Measurements from ENCODE around the gene SUSD2.

Gene SUSD2

GRCh38 chr22:24164243-24164642 lies 17.0 kb upstream of the SUSD2 start:
- H3K27ac ChIP-seq (ENCODE audit: low read depth, low read length) = no peak overlapping the region
- H3K4me1 ChIP-seq (ENCODE audit: control insufficient read depth, insufficient read depth, low read length, unreplicated experiment) = no peaks in the 10 kb centered on the region
- no peaks in the 10 kb centered on the region for H3K79me2 ChIP-seq (ENCODE audit: control insufficient read depth, insufficient read depth, low read length, unreplicated experiment)
- no peaks in the 10 kb centered on the region for H3K27me3 ChIP-seq (ENCODE audit: insufficient read depth, low read length)
- H3K4me3 ChIP-seq (ENCODE audit: low read depth, low read length) = no peak overlapping the region
- H3K36me3 ChIP-seq (ENCODE audit: insufficient read depth, low read length) = no peaks in the 10 kb centered on the region
- H2AFZ ChIP-seq (ENCODE audit: low read length, unreplicated experiment) = no peak overlapping the region

- H3K4me3 ChIP-seq (ENCODE audit: low read depth, low read length) = no peak overlapping the region
- H2AFZ ChIP-seq (ENCODE audit: low read length, unreplicated experiment) = no peak overlapping the region
- H3K27me3 ChIP-seq (ENCODE audit: insufficient read depth, low read length) = no peaks in the 10 kb centered on the region
- H3K79me2 ChIP-seq (ENCODE audit: control insufficient read depth, insufficient read depth, low read length, unreplicated experiment) = no peaks in the 10 kb centered on the region
- no peak overlapping the region for H3K27ac ChIP-seq (ENCODE audit: low read depth, low read length)
- H3K4me1 ChIP-seq (ENCODE audit: control insufficient read depth, insufficient read depth, low read length, unreplicated experiment) = no peaks in the 10 kb centered on the region
- no peaks in the 10 kb centered on the region for H3K36me3 ChIP-seq (ENCODE audit: insufficient read depth, low read length)
Measured at GRCh38 chr22:24164940-24165339, 16.3 kb upstream of the SUSD2 start.

- no peaks in the 10 kb centered on the region for H3K36me3 ChIP-seq (ENCODE audit: insufficient read depth, low read length)
- no peaks in the 10 kb centered on the region for H3K4me1 ChIP-seq (ENCODE audit: control insufficient read depth, insufficient read depth, low read length, unreplicated experiment)
- no peak overlapping the region for H3K4me3 ChIP-seq (ENCODE audit: low read depth, low read length)
- H2AFZ ChIP-seq (ENCODE audit: low read length, unreplicated experiment) = no peak overlapping the region
- no peak overlapping the region for H3K27ac ChIP-seq (ENCODE audit: low read depth, low read length)
- no peaks in the 10 kb centered on the region for H3K79me2 ChIP-seq (ENCODE audit: control insufficient read depth, insufficient read depth, low read length, unreplicated experiment)
- no peaks in the 10 kb centered on the region for H3K27me3 ChIP-seq (ENCODE audit: insufficient read depth, low read length)
Measured at GRCh38 chr22:24165673-24166072, 15.6 kb upstream of the SUSD2 start.

- no peak overlapping the region for H3K27ac ChIP-seq (ENCODE audit: low read depth, low read length)
- no peak overlapping the region for H2AFZ ChIP-seq (ENCODE audit: low read length, unreplicated experiment)
- H3K4me3 ChIP-seq (ENCODE audit: low read depth, low read length) = no peak overlapping the region
- no peaks in the 10 kb centered on the region for H3K36me3 ChIP-seq (ENCODE audit: insufficient read depth, low read length)
- H3K4me1 ChIP-seq (ENCODE audit: control insufficient read depth, insufficient read depth, low read length, unreplicated experiment) = no peaks in the 10 kb centered on the region
- H3K79me2 ChIP-seq (ENCODE audit: control insufficient read depth, insufficient read depth, low read length, unreplicated experiment) = no peaks in the 10 kb centered on the region
- no peaks in the 10 kb centered on the region for H3K27me3 ChIP-seq (ENCODE audit: insufficient read depth, low read length)
Measured at GRCh38 chr22:24166811-24167210, 14.5 kb upstream of the SUSD2 start.

GRCh38 chr22:24169439-24170058 lies 11.7 kb upstream of the SUSD2 start:
- no peak overlapping the region for H3K4me3 ChIP-seq (ENCODE audit: low read depth, low read length)
- H3K27ac ChIP-seq (ENCODE audit: low read depth, low read length) = no peak overlapping the region
- no peaks in the 10 kb centered on the region for H3K4me1 ChIP-seq (ENCODE audit: control insufficient read depth, insufficient read depth, low read length, unreplicated experiment)
- H3K79me2 ChIP-seq (ENCODE audit: control insufficient read depth, insufficient read depth, low read length, unreplicated experiment) = no peaks in the 10 kb centered on the region
- no peak overlapping the region for H2AFZ ChIP-seq (ENCODE audit: low read length, unreplicated experiment)
- no peaks in the 10 kb centered on the region for H3K27me3 ChIP-seq (ENCODE audit: insufficient read depth, low read length)
- no peaks in the 10 kb centered on the region for H3K36me3 ChIP-seq (ENCODE audit: insufficient read depth, low read length)

- no peaks in the 10 kb centered on the region for H3K4me1 ChIP-seq (ENCODE audit: control insufficient read depth, insufficient read depth, low read length, unreplicated experiment)
- no peak overlapping the region for H3K27ac ChIP-seq (ENCODE audit: low read depth, low read length)
- no peak overlapping the region for H3K4me3 ChIP-seq (ENCODE audit: low read depth, low read length)
- no peaks in the 10 kb centered on the region for H3K36me3 ChIP-seq (ENCODE audit: insufficient read depth, low read length)
- no peaks in the 10 kb centered on the region for H3K27me3 ChIP-seq (ENCODE audit: insufficient read depth, low read length)
- H3K79me2 ChIP-seq (ENCODE audit: control insufficient read depth, insufficient read depth, low read length, unreplicated experiment) = no peaks in the 10 kb centered on the region
- no peak overlapping the region for H2AFZ ChIP-seq (ENCODE audit: low read length, unreplicated experiment)
Measured at GRCh38 chr22:24170188-24170587, 11.1 kb upstream of the SUSD2 start.

- Histone ChIP-seq H3K27ac (ENCODE audit: low read depth, low read length) (no peak overlapping the region), H2AFZ (ENCODE audit: low read length, unreplicated experiment) (no peak overlapping the region), H3K4me3 (ENCODE audit: low read depth, low read length) (no peak overlapping the region), H3K36me3 (ENCODE audit: insufficient read depth, low read length) (no peaks in the 10 kb centered on the region), H3K79me2 (ENCODE audit: control insufficient read depth, insufficient read depth, low read length, unreplicated experiment) (no peaks in the 10 kb centered on the region), H3K4me1 (ENCODE audit: control insufficient read depth, insufficient read depth, low read length, unreplicated experiment) (no peaks in the 10 kb centered on the region), H3K27me3 (ENCODE audit: insufficient read depth, low read length) (no peaks in the 10 kb centered on the region)
Measured at GRCh38 chr22:24170632-24171031, 10.7 kb upstream of the SUSD2 start.

- no peaks in the 10 kb centered on the region for H3K27me3 ChIP-seq (ENCODE audit: insufficient read depth, low read length)
- H2AFZ ChIP-seq (ENCODE audit: low read length, unreplicated experiment) = no peak overlapping the region
- H3K36me3 ChIP-seq (ENCODE audit: insufficient read depth, low read length) = no peaks in the 10 kb centered on the region
Measured at GRCh38 chr22:24171822-24172221, 9.5 kb upstream of the SUSD2 start.

GRCh38 chr22:24175160-24175808 lies 6.0 kb upstream of the SUSD2 start:
- no peak overlapping the region for H3K27ac ChIP-seq (ENCODE audit: low read depth, low read length)
- no peaks in the 10 kb centered on the region for H3K27me3 ChIP-seq (ENCODE audit: insufficient read depth, low read length)
- H2AFZ ChIP-seq (ENCODE audit: low read length, unreplicated experiment) = no peak overlapping the region
- H3K79me2 ChIP-seq (ENCODE audit: control insufficient read depth, insufficient read depth, low read length, unreplicated experiment) = no peaks in the 10 kb centered on the region
- H3K36me3 ChIP-seq (ENCODE audit: insufficient read depth, low read length) = no peaks in the 10 kb centered on the region
- H3K4me1 ChIP-seq (ENCODE audit: control insufficient read depth, insufficient read depth, low read length, unreplicated experiment) = no peaks in the 10 kb centered on the region
- H3K4me3 ChIP-seq (ENCODE audit: low read depth, low read length) = no peak overlapping the region

More at GRCh38 chr22:24171822-24172221, 9.5 kb upstream of the SUSD2 start:
- Histone ChIP-seq H3K4me3 (ENCODE audit: low read depth, low read length) (no peak overlapping the region), H3K4me1 (ENCODE audit: control insufficient read depth, insufficient read depth, low read length, unreplicated experiment) (no peaks in the 10 kb centered on the region), H3K27ac (ENCODE audit: low read depth, low read length) (no peak overlapping the region), H3K79me2 (ENCODE audit: control insufficient read depth, insufficient read depth, low read length, unreplicated experiment) (no peaks in the 10 kb centered on the region)

GRCh38 chr22:24176040-24176439 lies 5.2 kb upstream of the SUSD2 start:
- Histone ChIP-seq H3K36me3 (ENCODE audit: insufficient read depth, low read length) (no peaks in the 10 kb centered on the region), H3K27me3 (ENCODE audit: insufficient read depth, low read length) (no peaks in the 10 kb centered on the region), H3K79me2 (ENCODE audit: control insufficient read depth, insufficient read depth, low read length, unreplicated experiment) (no peaks in the 10 kb centered on the region), H3K4me1 (ENCODE audit: control insufficient read depth, insufficient read depth, low read length, unreplicated experiment) (no peaks in the 10 kb centered on the region), H3K4me3 (ENCODE audit: low read depth, low read length) (no peak overlapping the region), H2AFZ (ENCODE audit: low read length, unreplicated experiment) (no peak overlapping the region), H3K27ac (ENCODE audit: low read depth, low read length) (no peak overlapping the region)

- no peak overlapping the region for H3K4me3 ChIP-seq (ENCODE audit: low read depth, low read length)
- no peak overlapping the region for H2AFZ ChIP-seq (ENCODE audit: low read length, unreplicated experiment)
- no peaks in the 10 kb centered on the region for H3K27me3 ChIP-seq (ENCODE audit: insufficient read depth, low read length)
- no peaks in the 10 kb centered on the region for H3K79me2 ChIP-seq (ENCODE audit: control insufficient read depth, insufficient read depth, low read length, unreplicated experiment)
- H3K36me3 ChIP-seq (ENCODE audit: insufficient read depth, low read length) = no peaks in the 10 kb centered on the region
- no peak overlapping the region for H3K27ac ChIP-seq (ENCODE audit: low read depth, low read length)
- H3K4me1 ChIP-seq (ENCODE audit: control insufficient read depth, insufficient read depth, low read length, unreplicated experiment) = no peaks in the 10 kb centered on the region
Measured at GRCh38 chr22:24176630-24177029, 4.7 kb upstream of the SUSD2 start.

Data from ACC112 (cell line).